IMR-90 (cell line): Measurements from ENCODE around the gene HEATR9. TPM values are rescaled to one million over a fixed set of nuclear protein-coding genes. Genes with fewer than 3 reads are reported as not detected.
A peak's percentile ranks its signal among the peaks of the same experiment; 100 is the strongest.

Source experiments
- ATAC-seq: fragments of 200-7000 bp; cut with Tn5 transposase; 2 replicates; pipeline ENCODE4 v1.9.1; 2020; ENCODE audit warnings: low read depth, mild to moderate bottlenecking, moderate library complexity
- BruUV-seq: library from RNA; stranded (reverse); fragments of 400-500 nt; replicated peaks from 2 replicates; lab custom pipeline; 2021; lab: Mats Ljungman, UMichigan
- CTCF ChIA-PET: fragments of 300-600 bp; formaldehyde crosslinking; extraction: SDS; loops from one replicate; lab custom pipeline; 2021; ENCODE audit warnings: antibody characterized with exemption; lab: Yijun Ruan, JAX
- POLR2A ChIA-PET: fragments of 300-600 bp; sonication (Branson Sonifier 250); formaldehyde crosslinking; loops from one replicate; lab custom pipeline; 2022; ENCODE audit warnings: antibody characterized with exemption; ENCODE audit not compliant: unreplicated experiment; lab: Charles Lee
- DNase-seq: peaks from one replicate; pipeline ENCODE4 v3.0.0; 2013
- H2AFZ ChIP-seq: replicated peaks from 2 replicates; pipeline ENCODE3; 2013; ENCODE audit warnings: low read length, mild to moderate bottlenecking; ENCODE audit not compliant: poor library complexity
- H2AK5ac ChIP-seq: 2 replicates; pipeline ENCODE4 v1.6.1; 2013; ENCODE audit warnings: low read depth, low read length, inconsistent platforms
- H2AK9ac ChIP-seq: replicated peaks from 2 replicates; pipeline ENCODE3; 2013; ENCODE audit warnings: mild to moderate bottlenecking, low read depth, low read length, moderate library complexity; ENCODE audit not compliant: poor library complexity
- H2BK120ac ChIP-seq: 2 replicates; pipeline ENCODE4 v1.6.1; 2013; ENCODE audit warnings: low read depth, low read length, inconsistent platforms
- H2BK15ac ChIP-seq: 3 replicates; pipeline ENCODE4 v1.6.1; 2013; ENCODE audit warnings: low read depth, low read length, inconsistent platforms
- H2BK20ac ChIP-seq: 2 replicates; pipeline ENCODE4 v1.6.1; 2013; ENCODE audit warnings: low read depth, mild to moderate bottlenecking, inconsistent platforms, low read length, moderate library complexity
- H2BK5ac ChIP-seq: 2 replicates; pipeline ENCODE4 v1.6.1; 2013; ENCODE audit warnings: mild to moderate bottlenecking, low read depth, low read length, inconsistent platforms; ENCODE audit not compliant: poor library complexity, severe bottlenecking
- H3K14ac ChIP-seq: replicated peaks from 2 replicates; pipeline ENCODE4 v1.6.1; 2013; ENCODE audit warnings: low read depth, low read length, inconsistent platforms
- H3K18ac ChIP-seq: 2 replicates; pipeline ENCODE4 v1.6.1; 2013; ENCODE audit warnings: low read depth, low read length, control low read depth
- H3K23ac ChIP-seq: 2 replicates; pipeline ENCODE4 v1.6.1; 2013; ENCODE audit warnings: low read depth, low read length, inconsistent platforms
- H3K27ac ChIP-seq: 2 replicates; pipeline ENCODE4 v1.5.1; 2013; ENCODE audit warnings: mild to moderate bottlenecking, control low read depth, low read length; ENCODE audit not compliant: insufficient read depth
- H3K27me3 ChIP-seq: 2 replicates; pipeline ENCODE4 v1.6.1; 2013; ENCODE audit warnings: low read length; ENCODE audit not compliant: control insufficient read depth, insufficient read depth
- H3K36me3 ChIP-seq: 2 replicates; pipeline ENCODE4 v1.6.1; 2013; ENCODE audit warnings: low read length, mixed read lengths; ENCODE audit not compliant: control insufficient read depth, insufficient read depth
- H3K4ac ChIP-seq: 2 replicates; pipeline ENCODE4 v1.6.1; 2013; ENCODE audit warnings: low read depth, low read length, inconsistent platforms
- H3K4me1 ChIP-seq: 2 replicates; pipeline ENCODE4 v1.6.1; 2013; ENCODE audit warnings: low read length, mixed read lengths; ENCODE audit not compliant: control insufficient read depth, insufficient read depth
- H3K4me2 ChIP-seq: 2 replicates; pipeline ENCODE4 v1.6.1; 2013; ENCODE audit warnings: low read depth, mild to moderate bottlenecking, control low read depth, low read length, moderate library complexity
- H3K4me3 ChIP-seq: 2 replicates; pipeline ENCODE4 v1.5.1; 2013; ENCODE audit warnings: low read depth, mild to moderate bottlenecking, control low read depth, low read length, moderate library complexity; ENCODE audit not compliant: insufficient read depth
- H3K56ac ChIP-seq: 2 replicates; pipeline ENCODE4 v1.6.1; 2013; ENCODE audit warnings: low read length, inconsistent platforms; ENCODE audit not compliant: insufficient read depth; ENCODE audit errors: extremely low read depth
- H3K79me1 ChIP-seq, 2 experiments: 2 replicates each; pipeline ENCODE4 v1.6.1; 2013; ENCODE audit warnings: low read length in 2 of 2, inconsistent platforms in 1 of 2, low read depth in 1 of 2
- H3K9ac ChIP-seq: 2 replicates; pipeline ENCODE4 v1.6.1; 2013; ENCODE audit warnings: low read depth, low read length, control low read depth
- H3K9me1 ChIP-seq: 2 replicates; pipeline ENCODE4 v1.6.1; 2013; ENCODE audit warnings: low read length, inconsistent platforms; ENCODE audit not compliant: insufficient read depth
- H3K9me3 ChIP-seq: 2 replicates; pipeline ENCODE4 v1.6.1; 2013; ENCODE audit warnings: low read length; ENCODE audit not compliant: control insufficient read depth, insufficient read depth
- H4K20me1 ChIP-seq: 2 replicates; pipeline ENCODE4 v1.6.1; 2013; ENCODE audit warnings: low read length, inconsistent platforms; ENCODE audit not compliant: insufficient read depth
- H4K5ac ChIP-seq: 2 replicates; pipeline ENCODE4 v1.6.1; 2013; ENCODE audit warnings: mild to moderate bottlenecking, low read depth, low read length, control low read depth
- H4K8ac ChIP-seq, 2 experiments: 2 replicates each; pipeline ENCODE4 v1.6.1; 2013; ENCODE audit warnings: low read depth in 2 of 2, low read length in 2 of 2, control low read depth in 1 of 2, inconsistent platforms in 1 of 2
- H4K91ac ChIP-seq: 2 replicates; pipeline ENCODE4 v1.6.1; 2013; ENCODE audit warnings: low read depth, low read length, inconsistent platforms; ENCODE audit not compliant: insufficient read depth
- CEBPB ChIP-seq: IDR thresholded peaks from 2 replicates; pipeline ENCODE4 v1.6.1; 2012; ENCODE audit warnings: low read depth, low read length, improper control_type of control experiment
- CHD1 ChIP-seq: IDR thresholded peaks from 2 replicates; pipeline ENCODE4 v1.6.1; 2012; ENCODE audit warnings: low read depth, low read length, improper control_type of control experiment
- MAFK ChIP-seq: IDR thresholded peaks from 2 replicates; pipeline ENCODE4 v1.6.1; 2012; ENCODE audit warnings: low read depth, low read length, improper control_type of control experiment
- MAZ ChIP-seq: IDR thresholded peaks from 2 replicates; pipeline ENCODE4 v1.6.1; 2012; ENCODE audit warnings: low read depth, mild to moderate bottlenecking, low read length, improper control_type of control experiment, moderate library complexity, borderline replicate concordance
- MXI1 ChIP-seq: IDR thresholded peaks from 2 replicates; pipeline ENCODE4 v1.6.1; 2012; ENCODE audit warnings: low read depth, mild to moderate bottlenecking, low read length, moderate library complexity, borderline replicate concordance
- POLR2A ChIP-seq: IDR thresholded peaks from 2 replicates; pipeline ENCODE4 v1.6.1; 2012; ENCODE audit warnings: mild to moderate bottlenecking, low read depth, low read length
- RAD21 ChIP-seq: IDR thresholded peaks from 2 replicates; pipeline ENCODE4 v1.6.1; 2012; ENCODE audit warnings: low read length, improper control_type of control experiment
- RFX5 ChIP-seq: IDR thresholded peaks from 2 replicates; pipeline ENCODE4 v1.8.0; 2012; ENCODE audit warnings: low read depth, mild to moderate bottlenecking, low read length, moderate library complexity
- WGBS, 2 experiments: methylation state at CpG; one replicate each; pipeline versions ENCODE4 v1.1.5 to v1.1.7; 2013; ENCODE audit warnings: missing lambda C conversion rate in 2 of 2; ENCODE audit not compliant: insufficient read length in 1 of 2; ENCODE audit errors: extremely low coverage in 2 of 2; 5-methylcytosine and 5-hydroxymethylcytosine counted together
- dilution Hi-C: fragments of 300-500 bp; cut with HindIII; formaldehyde crosslinking; loops from one replicate; pipeline ENCODE4 v1.14.3; 2018; ENCODE audit warnings: low sequenced_read_pairs; ENCODE audit not compliant: unreplicated experiment
- in situ Hi-C: fragments of 300-500 bp; cut with MboI; formaldehyde crosslinking; loops from 3 replicates; pipeline ENCODE4 v1.14.3; 2019; ENCODE audit warnings: low sequenced_read_pairs, inconsistent platforms, mixed read lengths
- intact Hi-C: fragments of 100-400 bp; cut with micrococcal nuclease; formaldehyde crosslinking; loops from 2 replicates; pipeline ENCODE4 v1.10.0; 2022
- polyA plus RNA-seq, 3 experiments: library from polyadenylated mRNA; depleted of rRNA; stranded (reverse); fragments of >200 nt; gene quantifications; 2 replicates each; pipeline ENCODE4 v1.2.3, GENCODE V29; 2012; ENCODE audit warnings: low replicate concordance in 1 of 3
- total RNA-seq: library from RNA; depleted of rRNA; stranded (reverse); fragments of >200 nt; gene quantifications from 2 replicates; pipeline ENCODE4 v1.2.3, GENCODE V29; 2012
- TF ChIP-seq, protein P1 (sequence below): conservative IDR thresholded peaks from 2 replicates; pipeline ENCODE4 v1.5.1; 2012; ENCODE audit warnings: mild to moderate bottlenecking, low read depth, low read length, improper control_type of control experiment
- TF ChIP-seq, protein P2 (sequence below): fragments of 150-350 bp; IDR thresholded peaks from 2 replicates; pipeline ENCODE4 v1.6.1; 2016; ENCODE audit warnings: low read depth, mild to moderate bottlenecking, low read length, moderate library complexity, borderline replicate concordance

Gene HEATR9
- total and polyA plus RNA-seq, 2 of the 4 experiments (the other 2 are of a cell fraction), result not detected

DNA sequence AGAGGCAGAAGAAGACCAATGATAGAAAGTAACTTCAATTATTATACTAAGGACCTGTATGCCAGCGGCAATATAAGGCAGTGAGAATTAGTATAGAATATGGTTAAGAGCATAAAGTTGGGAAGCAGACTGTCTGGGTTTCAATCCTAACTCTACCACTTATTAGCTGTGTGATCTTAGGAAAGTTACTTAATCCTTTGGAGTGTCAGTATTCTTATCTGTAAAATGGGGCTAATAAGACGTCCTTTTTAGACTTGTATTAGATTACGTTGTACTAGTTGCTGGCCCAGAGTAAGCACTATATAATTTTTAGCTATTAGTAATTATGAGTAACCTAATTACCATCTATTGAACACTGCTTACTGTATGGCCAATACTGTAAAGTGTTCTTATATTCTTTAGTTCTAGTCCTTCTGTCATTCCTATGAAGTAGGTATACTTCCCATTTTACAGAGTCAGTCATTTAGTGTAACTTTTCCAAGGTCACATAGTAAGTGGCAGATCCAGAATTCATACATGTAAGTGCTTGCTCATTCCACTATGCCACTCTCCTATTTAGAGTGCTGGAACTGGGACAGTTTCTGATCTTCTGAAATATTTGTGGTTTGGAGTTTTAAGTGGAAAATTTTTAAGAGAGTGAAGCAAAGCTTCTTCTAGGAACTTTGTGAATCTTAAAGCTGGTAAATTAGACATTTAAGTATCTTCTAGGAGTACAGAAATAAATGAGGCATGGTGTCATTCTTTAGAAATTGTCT lies 22.5 kb downstream of the HEATR9 start:
- TF ChIP-seq, protein P1, sequence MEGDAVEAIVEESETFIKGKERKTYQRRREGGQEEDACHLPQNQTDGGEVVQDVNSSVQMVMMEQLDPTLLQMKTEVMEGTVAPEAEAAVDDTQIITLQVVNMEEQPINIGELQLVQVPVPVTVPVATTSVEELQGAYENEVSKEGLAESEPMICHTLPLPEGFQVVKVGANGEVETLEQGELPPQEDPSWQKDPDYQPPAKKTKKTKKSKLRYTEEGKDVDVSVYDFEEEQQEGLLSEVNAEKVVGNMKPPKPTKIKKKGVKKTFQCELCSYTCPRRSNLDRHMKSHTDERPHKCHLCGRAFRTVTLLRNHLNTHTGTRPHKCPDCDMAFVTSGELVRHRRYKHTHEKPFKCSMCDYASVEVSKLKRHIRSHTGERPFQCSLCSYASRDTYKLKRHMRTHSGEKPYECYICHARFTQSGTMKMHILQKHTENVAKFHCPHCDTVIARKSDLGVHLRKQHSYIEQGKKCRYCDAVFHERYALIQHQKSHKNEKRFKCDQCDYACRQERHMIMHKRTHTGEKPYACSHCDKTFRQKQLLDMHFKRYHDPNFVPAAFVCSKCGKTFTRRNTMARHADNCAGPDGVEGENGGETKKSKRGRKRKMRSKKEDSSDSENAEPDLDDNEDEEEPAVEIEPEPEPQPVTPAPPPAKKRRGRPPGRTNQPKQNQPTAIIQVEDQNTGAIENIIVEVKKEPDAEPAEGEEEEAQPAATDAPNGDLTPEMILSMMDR, result no peak
- TF ChIP-seq RAD21 (no peak), POLR2A (no peak), MXI1 (no peak), CEBPB (no peak), MAFK (no peak), CHD1 (no peak), MAZ (no peak), RFX5 (no peak)
- TF ChIP-seq, protein P2, sequence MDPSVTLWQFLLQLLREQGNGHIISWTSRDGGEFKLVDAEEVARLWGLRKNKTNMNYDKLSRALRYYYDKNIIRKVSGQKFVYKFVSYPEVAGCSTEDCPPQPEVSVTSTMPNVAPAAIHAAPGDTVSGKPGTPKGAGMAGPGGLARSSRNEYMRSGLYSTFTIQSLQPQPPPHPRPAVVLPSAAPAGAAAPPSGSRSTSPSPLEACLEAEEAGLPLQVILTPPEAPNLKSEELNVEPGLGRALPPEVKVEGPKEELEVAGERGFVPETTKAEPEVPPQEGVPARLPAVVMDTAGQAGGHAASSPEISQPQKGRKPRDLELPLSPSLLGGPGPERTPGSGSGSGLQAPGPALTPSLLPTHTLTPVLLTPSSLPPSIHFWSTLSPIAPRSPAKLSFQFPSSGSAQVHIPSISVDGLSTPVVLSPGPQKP, result no peak
- no CpG with 5 or more reads among the region's 3 CpGs for WGBS, 2 experiments
- CTCF ChIA-PET, result interaction anchor here (1.4 kb wide), 1 partner anchor 11 kb away, joined by 3 read pairs; no protein-coding TSS in a partner anchor
- Histone ChIP-seq H3K9ac (no peak overlapping the region), H4K91ac (no peak overlapping the region), H2BK20ac (no peak overlapping the region), H3K23ac (no peak overlapping the region), H2BK5ac (no peak overlapping the region), H4K5ac (no peak overlapping the region), H3K36me3 (peaks cover 43% of the 10 kb centered on the region), H3K4me1 (no peaks in the 10 kb centered on the region), H3K4me2 (no peak overlapping the region), H3K9me1 (no peaks in the 10 kb centered on the region), H3K9me3 (no peaks in the 10 kb centered on the region), H2AK9ac (no peak overlapping the region), H3K18ac (no peak overlapping the region), H3K4ac (no peak overlapping the region), H2AFZ (no peak overlapping the region), H4K20me1 (peaks cover 4% of the 10 kb centered on the region; the same call in 1 of the 2 replicates), H2AK5ac (no peak overlapping the region), H2BK15ac (no peak overlapping the region), H3K14ac (no peak overlapping the region), H4K8ac (no peak overlapping the region), H3K79me1 (peaks cover 13 to 14% of the 10 kb centered on the region in 2 experiments; a peak in 3 of 4 replicates), H3K4me3 (no peak overlapping the region), H3K27ac (no peak overlapping the region), H3K27me3 (no peaks in the 10 kb centered on the region), H3K56ac (no peak overlapping the region), H2BK120ac (no peak overlapping the region)
- dilution Hi-C loops (no loop called here), intact Hi-C loops (no loop called here), in situ Hi-C loops (no loop called here)
- peak; percentile 6 for DNase-seq
- no peak; the same call in 1 of the 2 replicates for ATAC-seq
- POLR2A ChIA-PET, result no interaction called here
- BruUV-seq, result no TSS peak
